ENCODE data around the gene MXD4.
"Not testable (repeated sequence)": the region's sequence is repeated elsewhere in the genome, so short reads cannot be mapped to it uniquely, and the experiment has no call there.

MXD4 gene

DNA sequence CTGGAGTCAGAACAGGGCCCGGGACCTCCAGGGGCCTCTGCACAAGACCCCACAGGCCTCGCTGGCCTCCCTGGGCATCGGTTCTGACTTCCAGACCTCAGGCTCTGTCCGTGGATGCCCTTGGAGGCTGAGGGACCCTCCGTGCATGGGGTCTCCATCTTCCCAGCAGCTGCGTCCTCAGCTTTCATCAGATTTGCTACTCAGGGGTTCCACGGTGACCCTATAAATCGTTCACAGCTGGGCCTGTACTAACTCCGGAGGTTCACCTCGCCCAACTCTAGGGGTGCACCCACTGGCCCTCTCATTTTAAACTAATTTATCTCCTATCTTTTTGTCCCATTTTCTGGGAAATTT, 13.1 kb upstream of the MXD4 start:
- DNase-seq (ENCODE audit: low read depth in 2 of 2), result not testable (repeated sequence)

DNA sequence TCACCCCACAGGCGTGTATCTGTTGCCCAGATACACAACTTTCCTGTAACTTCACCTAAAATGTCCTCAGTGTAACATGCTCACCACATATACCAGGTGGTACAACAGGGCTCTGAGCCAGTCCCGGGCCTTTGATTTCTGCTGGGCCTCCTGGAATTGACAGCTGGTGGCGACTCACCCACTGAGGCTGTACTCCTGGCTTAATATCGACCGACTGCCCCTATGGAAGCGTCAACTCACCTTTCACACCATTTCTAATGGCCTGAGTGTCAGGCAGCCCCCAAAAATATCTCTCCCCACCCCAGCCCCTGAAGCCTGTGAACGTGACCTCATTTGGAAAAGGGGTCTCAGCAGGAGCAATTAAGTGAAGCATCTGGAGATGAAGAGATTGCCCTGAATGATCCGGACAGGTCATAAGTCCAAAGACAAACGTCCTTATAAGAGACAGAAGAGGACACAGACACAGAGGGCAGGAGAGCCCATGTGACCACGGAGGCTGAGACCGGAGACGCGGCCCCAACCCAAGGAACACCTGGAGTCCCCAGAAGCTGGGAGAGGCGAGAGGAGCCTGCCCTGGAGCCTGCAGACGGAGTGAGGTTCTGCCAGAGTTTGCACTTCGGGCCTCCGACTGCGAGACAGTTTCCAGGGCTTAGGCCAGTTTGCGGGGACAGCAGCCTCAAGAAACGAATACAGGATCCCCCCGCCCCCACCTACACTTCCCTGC, 12.6 kb upstream of the MXD4 start:
- no peak for DNase-seq (ENCODE audit: low read depth in 2 of 2)

DNA sequence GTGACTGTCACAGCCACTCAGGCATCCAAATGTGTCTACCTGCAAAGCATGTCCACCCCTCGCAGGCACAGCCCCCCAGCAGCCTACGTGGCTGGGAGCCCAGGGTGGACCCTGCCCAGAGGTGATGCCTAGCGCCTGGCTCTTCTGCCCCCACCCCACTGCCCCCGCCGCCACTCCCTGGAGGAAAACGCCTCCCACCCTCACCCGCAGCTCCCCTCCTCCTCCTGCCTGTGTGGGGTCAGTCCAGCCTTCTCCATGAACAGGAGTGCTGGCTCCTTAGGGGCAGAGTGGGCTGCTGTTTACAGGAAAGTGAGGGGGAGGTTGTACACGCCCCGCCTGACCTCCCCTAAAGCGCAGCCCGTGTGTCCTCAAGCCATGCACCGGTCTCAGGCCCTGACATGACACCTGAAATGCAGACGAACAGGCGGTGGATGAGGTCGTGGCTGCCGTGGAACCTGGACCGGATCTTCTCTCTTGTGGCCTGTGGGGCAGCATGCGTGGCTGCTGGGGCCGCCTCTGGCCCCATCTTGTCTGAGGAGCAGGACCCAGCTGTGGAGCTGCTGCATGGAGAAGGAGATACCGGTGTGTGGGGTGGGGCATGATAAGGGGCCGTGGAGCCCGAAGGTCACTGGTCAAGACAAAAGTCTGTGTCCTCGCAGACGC, 11.9 kb upstream of the MXD4 start:
- no peak for DNase-seq (ENCODE audit: low read depth in 2 of 2)

DNA sequence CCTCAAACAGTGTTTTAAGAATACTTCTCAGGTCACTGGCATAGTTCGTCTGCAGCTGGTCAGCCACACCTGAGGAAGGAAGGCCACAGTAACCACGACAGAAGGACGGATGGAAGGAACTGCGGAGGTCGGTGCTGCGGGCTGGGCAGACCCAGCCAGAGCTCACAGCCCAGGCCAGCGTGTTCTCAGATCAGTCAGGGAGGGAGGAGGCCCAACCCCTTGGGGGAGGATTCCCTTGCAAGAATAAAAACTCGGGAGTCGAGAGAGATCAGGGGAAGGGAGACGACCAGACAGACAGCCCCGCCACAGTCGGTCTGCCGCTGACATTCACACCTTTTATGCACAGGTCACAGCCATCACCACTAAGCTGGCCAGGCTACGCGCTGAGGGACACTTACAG, 11.3 kb upstream of the MXD4 start:
- no peak for DNase-seq (ENCODE audit: low read depth in 2 of 2)

DNA sequence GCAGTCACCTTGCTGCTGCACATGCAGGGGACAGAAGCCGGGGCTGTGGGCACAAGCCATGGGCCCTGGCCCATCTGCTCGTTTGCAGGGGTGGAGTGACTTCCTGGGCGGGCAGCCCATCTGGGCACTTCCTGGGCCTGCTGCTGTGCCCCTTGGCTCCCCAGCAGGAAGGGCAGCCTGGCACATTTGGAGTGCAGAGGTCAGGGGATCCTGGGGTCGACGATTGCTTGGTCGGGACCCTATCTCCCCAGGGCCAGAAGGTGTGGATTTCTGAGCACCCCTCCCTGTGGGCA, 10.9 kb upstream of the MXD4 start:
- DNase-seq (ENCODE audit: low read depth in 2 of 2), result no peak

DNA sequence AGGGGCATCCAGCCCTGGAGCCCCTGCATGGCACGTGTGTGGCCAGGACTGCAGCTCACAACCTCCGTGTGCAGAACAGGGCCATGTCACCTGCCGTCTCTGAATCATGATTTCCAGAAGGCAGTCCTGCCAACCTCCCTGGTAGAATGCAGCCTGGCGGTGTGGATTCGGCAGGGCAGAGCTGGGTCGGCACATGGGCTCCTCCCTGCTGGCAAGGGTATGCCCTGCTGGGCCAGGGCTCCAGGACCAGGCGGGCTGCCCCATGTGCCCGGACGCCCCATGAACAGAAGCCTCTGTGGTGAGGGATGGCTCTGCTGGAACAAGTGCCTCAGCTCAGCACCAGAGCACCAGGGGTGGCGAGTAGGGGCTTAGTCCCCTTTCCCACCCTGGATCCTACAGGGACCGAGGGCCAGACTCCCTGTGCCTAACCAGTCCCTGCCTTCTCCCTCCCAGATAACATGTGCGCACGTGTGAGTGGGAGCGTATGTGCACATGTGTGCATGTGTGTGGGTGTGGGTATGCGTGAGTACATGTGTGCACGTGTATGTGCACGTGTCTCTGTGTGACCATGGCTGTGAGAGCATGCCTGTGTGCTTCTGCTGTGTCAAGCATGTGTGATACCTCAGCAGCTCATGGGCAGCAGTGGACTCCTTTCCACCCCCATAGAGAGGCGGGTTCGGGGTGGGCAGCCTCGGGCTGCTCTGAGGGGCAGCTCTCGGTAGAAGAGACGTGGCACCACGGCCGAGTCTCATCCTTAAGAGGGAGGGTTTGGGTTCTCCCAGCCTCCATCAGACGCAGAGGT, 10.3 kb upstream of the MXD4 start:
- no peak for DNase-seq (ENCODE audit: low read depth in 2 of 2)

DNA sequence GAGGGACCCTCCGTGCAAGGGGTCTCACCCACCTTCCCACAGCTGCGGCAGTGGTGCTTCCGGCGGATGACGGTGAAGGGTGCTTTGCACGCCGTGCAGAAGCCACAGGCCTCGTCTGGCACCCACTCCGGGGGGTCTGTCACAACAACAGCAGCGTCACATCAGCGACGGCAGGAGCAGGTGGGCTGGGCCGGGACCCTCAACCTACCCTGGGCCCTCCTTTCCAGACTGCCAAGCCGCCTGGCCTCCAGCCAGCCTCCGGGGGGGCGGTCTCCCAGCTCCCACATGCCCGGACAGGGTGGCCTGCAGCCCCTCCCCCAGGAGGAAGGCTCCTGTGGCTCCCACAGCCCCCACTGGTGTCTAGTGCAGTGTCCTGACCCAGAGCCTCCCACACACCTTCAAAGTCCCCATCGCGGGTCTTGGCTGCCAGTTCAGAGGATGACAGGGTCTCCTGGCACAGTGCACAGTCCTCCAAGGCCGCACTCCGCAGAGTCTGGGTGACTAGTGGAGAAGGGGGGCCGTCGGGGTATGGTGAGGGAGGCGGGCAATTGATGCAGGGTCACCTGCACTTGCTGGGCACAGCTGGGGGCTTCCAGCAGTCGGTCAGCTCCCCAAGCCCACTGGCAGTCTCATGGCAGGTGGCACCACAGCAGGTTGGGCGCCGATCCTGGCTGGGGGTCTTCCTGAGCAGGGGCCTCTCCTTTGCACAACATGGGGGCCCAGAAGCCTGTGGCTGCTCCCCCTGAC, 9.5 kb upstream of the MXD4 start:
- DNase-seq (ENCODE audit: low read depth in 2 of 2), result no peak

DNA sequence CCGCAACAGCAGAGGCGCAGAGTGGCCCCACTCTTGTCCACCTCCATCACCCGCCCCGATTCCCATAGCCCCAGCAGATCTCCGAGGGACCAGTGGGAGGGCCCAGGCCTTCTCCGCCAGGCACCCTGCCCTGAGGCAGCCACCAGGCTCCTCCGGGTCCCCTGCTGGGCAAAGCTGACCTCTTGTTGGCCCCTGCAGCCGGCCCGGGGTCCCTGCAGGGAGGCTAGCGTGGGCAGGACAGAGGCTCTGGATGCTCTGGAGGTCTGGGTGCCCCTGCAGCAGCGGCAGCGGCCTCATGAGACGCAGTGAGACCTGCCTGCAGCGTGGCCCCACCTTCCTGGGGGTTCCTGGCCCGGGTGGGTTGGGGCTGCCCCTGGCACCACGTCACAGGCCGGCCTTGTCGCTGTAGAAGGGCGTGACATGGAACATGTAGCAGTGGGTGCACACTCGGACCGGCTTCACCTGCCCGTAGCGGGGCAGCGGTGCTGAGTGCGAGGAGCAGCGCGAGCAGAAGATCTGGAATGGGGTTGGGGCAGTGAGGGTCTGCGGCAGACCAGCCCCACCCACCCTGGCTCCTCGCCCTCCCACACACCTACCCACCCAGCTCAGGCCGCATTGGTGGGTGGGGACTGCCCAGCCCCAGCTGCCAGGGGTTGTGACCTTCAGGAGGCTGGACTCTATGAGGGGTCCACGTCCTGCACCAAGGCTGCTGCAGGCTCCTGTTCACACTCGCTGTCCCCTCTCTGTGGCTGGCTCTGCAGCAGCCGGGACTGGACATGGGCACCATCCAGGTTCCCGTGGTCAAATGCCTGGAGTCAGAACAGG, 8.6 kb upstream of the MXD4 start:
- DNase-seq (ENCODE audit: low read depth in 2 of 2), result no peak

DNA sequence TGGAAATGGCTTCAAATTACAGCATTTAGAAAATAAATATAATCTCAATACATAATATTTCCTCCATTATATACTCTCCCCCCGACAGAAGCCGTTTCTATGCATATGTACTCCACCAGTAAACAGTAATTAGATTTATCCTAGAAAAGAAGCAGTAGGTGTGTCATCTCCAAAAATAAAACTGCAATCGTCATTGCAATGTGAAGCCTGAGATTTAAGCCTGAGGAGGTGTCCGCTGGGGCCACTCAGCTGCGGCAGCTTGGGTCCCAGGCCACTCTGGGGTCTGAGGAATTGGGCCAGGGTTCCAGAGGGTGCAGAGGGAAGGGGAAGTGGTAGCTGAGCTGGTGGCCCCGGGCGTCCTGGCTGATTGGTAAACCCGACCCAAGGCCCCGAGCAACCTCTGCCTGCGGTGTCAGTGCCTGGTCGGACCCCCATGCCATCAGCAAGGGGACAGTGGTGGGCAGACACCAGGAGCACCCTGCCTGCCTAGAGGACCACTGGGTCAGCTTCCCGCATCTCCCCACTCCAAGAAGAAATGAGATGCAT, 7.8 kb upstream of the MXD4 start:
- no peak for DNase-seq (ENCODE audit: low read depth in 2 of 2)

DNA sequence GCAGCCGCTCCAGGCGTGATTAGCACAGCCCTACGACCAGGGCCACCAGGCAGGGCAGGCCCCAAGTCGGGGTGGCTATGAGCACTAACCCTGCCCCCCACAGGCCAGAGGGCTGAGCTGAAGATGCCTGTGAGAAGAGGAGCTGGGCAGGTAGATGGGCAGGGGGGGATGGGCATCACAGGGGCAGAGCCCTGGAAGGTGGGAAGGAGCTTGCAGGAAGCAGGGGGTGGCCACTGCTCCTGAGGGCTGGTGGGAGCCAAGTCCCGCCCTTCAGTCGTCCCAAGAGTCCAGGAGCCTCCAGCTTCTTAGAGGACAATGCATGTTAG, 7.3 kb upstream of the MXD4 start:
- no peak for DNase-seq (ENCODE audit: low read depth in 2 of 2)

DNA sequence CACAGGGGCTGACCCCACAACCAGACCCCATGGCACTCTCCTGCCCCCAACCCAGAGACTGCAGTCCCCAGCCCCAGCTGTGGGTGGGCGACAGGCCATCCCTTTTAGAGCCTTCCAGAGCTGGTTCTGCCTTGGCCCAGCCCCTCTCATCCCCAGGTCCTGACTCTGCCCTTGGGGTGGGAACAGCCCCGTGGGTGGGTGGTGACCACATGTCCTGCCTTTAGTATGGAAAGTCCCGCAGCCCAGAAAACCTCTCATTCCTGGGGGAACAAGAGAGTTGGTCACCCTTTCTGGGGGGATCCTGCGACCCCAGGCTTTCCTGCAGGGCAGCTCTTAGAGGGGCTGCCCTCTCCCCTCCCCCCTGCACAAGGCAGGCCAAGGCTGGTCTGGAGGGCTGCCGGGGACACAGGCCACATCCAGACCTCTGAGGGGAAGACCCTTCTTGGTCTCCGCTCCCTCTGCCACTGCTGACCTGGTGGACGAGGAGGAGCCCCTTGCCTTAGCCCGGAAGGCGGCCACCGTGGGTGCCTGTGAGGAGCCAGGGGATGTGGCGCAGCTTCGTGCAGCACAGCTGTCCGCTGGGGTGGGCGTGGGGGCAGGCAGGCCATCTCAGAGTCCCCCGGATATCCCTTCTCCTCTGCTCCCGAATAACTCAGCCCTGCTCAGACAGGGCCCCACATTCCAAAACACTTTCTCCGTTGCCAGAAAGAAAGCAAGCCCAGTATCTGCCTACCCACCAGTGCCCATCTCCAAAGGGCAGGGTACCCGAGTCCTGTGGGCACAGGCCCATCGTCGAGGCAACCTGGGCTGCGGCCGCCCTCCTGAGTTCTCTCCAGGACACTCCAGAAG, 6.7 kb upstream of the MXD4 start:
- DNase-seq (ENCODE audit: low read depth in 2 of 2), result no peak

DNA sequence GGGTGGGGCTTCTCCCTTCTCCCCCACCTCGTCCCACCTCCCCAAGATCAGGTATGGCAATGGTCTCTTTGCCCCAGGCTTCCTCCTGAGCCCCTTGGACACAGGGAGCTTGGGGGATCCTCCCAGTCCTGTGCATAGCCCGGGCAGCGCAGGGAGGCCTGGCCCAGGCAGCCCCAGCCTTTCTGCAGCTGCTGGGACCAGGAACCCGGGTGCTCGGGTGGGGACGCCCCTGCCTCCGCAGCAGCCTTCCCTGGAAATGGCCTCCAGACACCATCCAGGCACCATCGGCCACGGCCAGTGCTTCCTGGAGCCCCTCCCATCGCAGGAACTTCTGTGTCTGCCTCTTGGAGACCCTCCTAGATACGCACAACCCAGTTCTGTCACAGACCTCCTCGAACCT, 5.9 kb upstream of the MXD4 start:
- no peak for DNase-seq (ENCODE audit: low read depth in 2 of 2)

DNA sequence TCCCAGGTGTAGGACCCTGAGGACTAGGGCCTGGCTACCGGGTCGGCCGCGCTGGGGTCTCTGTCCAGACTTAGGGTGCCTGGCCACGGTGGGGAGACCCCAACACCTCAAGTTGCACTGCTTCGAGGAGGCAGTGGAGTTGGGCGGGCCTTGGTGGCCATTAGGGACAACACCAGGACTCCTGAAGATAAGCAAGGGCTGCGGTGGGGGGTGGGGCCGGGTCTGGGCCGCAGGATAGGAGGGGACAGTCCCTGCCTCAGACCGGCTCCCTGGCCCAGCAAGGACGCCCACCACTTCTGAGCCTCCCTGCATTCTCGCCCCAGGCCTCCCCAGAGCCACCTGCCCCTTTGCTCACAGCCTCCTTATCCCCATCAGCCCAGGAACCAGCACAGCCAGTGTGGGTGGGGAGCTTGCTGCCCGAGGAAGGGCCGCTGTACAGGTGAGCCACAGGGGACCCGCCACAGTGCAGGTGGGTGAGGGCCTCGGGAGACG, 5.5 kb upstream of the MXD4 start:
- no peak for DNase-seq (ENCODE audit: low read depth in 2 of 2)

DNA sequence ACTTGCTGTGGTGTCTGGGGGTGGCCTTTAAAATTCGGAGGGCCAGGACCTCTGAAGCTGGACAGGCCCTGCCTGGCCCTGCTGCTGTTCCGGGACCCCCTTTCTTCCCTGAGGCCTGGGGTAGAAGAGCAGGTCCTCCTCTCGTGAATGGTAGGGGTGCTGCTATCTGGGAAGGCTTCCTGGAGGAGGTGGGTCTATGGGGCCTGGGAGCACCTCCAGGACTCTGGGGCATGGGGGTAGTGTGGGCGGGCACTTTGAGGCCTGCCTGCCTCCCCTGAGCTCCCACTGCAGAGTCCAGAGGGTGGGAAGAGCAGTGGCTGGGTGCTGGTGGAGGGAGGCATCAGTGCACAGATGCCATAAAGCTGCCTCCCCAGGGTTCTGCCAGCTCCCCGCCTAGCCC, 4.9 kb upstream of the MXD4 start:
- DNase-seq (ENCODE audit: low read depth in 2 of 2), result no peak

DNA sequence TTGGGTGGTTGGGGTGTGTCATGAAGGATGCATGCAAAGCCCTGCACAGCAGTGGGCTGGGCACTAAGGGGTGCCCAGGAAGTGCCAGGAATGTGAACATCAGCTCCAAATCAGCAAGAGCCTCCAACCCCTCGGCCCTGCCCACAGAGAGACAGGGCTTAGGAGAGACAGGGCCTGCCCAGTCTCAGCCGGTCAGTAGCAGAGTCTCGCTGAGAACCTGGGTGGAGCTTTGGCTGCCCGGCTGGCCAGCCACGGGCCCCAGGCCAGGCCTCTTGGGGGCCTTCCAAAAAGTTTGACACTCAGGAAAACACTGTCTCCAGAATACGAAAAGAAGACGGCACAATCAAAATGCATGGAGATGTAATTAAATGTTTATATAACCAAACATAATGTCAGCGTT, 4.3 kb upstream of the MXD4 start:
- no peak for DNase-seq (ENCODE audit: low read depth in 2 of 2)

DNA sequence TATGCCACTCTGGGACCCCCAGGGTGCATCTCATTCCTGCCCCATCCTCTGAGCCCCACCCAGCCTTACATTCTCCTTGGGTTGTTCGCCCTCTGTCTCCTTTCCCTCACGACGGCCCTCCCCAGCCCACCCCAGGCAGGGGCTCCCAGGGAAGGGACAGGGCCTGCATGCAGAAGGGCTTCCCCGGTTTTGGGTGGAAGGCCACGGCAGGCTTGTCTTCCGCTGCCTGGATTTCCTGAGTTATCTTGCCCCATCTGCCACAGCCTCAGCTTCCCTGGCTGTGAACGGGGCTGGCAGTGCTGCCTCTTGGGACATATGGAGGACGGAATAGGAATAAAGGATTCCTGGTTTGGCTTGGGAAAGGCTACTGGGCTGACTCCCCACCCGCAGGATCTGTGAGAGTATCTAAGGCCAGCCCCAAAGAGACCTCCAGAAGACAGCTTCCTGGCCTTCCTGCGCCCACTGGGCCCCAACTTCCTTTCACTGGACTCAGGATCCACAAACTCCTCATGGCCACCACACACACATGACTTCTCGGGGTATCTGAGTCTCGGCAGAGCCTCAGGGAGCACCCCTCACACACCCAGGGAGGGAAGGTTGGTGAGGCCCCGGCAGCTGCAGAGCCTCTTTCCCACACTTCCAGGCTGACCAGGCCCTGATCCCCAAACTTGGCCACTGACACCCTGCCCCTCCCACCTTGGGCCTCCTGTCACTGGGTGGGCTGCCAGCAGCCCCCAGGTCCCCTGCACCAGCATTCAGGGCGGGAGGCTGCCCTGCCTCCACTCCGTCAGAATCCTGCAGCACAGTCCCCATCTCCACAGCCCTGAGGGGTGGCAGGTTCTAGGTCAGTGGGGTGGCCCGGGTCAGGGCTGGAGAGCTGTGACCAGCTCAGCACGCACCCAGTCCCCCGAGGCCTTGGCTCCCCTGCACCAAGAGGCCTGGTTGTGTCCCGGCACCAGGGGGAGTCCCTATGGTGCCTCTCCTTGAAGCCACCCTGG, 3.5 kb upstream of the MXD4 start:
- DNase-seq (ENCODE audit: low read depth in 2 of 2), result no peak

DNA sequence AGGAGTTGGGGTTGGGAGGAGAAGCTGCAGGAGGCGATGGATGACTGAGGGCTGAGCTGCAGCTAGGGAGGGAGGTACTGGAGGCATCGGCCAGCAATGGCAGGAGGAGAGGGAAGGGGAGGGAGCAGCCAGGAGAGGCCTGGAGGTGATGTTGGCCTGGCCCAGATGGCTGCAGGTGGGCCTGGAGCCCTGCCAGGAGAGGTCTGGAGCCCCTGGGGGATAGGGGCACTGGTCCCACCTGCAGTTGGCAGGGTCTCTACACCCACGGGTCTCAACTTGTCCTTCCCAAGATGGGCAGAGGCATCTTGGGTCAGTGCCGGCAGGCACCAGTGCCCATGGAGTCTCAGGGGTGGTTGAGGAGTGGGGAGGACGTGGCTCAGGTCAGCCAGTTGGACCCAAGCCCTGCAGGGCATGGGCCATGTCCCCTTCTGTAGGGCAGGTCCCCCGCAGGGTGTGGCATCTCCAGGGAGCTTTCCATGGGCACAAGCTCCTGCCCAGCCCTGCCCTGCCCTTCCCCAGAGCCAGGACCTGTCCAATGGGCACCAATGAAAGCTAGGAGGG, 2.7 kb upstream of the MXD4 start:
- no peak for DNase-seq (ENCODE audit: low read depth in 2 of 2)

DNA sequence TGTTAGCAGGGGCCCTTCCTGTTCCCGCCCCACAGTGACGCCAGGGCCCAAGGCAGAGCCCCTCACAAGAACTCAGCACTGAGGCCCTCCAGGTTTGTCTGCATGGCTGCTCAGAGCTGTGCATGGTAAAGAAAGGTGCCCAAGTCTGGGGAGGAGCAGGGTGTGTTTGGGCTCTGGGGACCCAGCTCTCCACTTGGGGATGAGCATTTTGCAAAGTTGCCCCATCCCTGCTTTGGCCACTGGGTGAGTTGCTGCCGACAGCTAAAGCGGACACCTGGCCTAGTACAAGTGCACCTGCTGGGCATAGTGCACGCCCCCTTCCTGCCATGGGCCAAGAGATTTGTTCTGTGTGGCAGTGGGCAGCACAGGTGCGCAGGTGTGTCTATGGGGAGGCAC, 2.0 kb upstream of the MXD4 start:
- no peak for DNase-seq (ENCODE audit: low read depth in 2 of 2)

DNA sequence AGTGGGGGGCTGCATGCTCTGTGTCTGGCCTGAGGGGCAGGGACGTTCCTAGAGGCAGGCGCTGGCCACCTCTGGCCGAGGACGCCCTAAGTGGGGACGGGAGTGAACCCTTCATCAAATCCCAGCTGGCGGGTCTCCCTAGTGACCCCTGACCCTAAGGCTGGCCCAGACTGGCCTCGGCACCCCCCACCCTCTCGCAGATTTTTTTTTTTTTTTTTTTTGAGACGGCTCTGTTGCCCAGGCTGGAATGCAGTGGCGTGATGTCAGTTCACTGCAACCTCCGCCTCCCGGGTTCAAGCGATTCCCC, 988 bp upstream of the MXD4 start:
- no peak for DNase-seq (ENCODE audit: low read depth in 2 of 2)

Data from stimulated activated CD8-positive, alpha-beta memory T cell treated with anti-CD3 and anti-CD28 coated beads, Interleukin-15, amount 100 ng/mL, for 4 hours (primary cell).